HEK293 (cell line): ENCODE measurements around the gene STAG3.
A peak's percentile ranks its signal among the peaks of the same experiment; 100 is the strongest.

ENCODE experiments used
- CTCF ChIA-PET: fragments of 350-600 bp; formaldehyde crosslinking; extraction: SDS; loops from one replicate; lab custom pipeline; 2021; ENCODE audit warnings: antibody characterized with exemption; lab: Yijun Ruan, JAX
- POLR2A ChIA-PET: fragments of 300-600 bp; formaldehyde crosslinking; extraction: SDS; loops from one replicate; lab custom pipeline; 2020; ENCODE audit warnings: antibody characterized with exemption, inconsistent platforms; lab: Yijun Ruan, JAX
- H3K27ac ChIP-seq: fragments of 200-500 bp; sonication (Bioruptor generic); 2 replicates; pipeline ENCODE4 v1.5.1; 2014; ENCODE audit warnings: low read depth, low read length, control low read depth, inconsistent platforms; ENCODE audit errors: extremely low read depth
- H3K36me3 ChIP-seq, 2 experiments: fragments of 200-500 bp in 1 of 2; sonication (Bioruptor generic) in 1 of 2; 1 replicate in 1 of 2; 2 replicates in 1 of 2; pipeline ENCODE4 v1.5.1; 2014 to 2017; ENCODE audit warnings: inconsistent platforms in 2 of 2, low read length in 2 of 2; ENCODE audit not compliant: control insufficient read depth in 2 of 2, insufficient read depth in 1 of 2
- H3K4me1 ChIP-seq: fragments of 200-500 bp; sonication (Bioruptor generic); 2 replicates; pipeline ENCODE4 v1.5.1; 2014; ENCODE audit warnings: mild to moderate bottlenecking, low read length, inconsistent platforms; ENCODE audit not compliant: control insufficient read depth, insufficient read depth
- H3K4me3 ChIP-seq: 2 replicates; pipeline ENCODE4 v1.5.1; 2011; ENCODE audit warnings: low read depth, mild to moderate bottlenecking, control low read depth, low read length, moderate library complexity
- H3K9me3 ChIP-seq: fragments of 200-500 bp; sonication (Bioruptor generic); 2 replicates; pipeline ENCODE4 v1.5.1; 2014; ENCODE audit warnings: low read depth, low read length, inconsistent platforms; ENCODE audit not compliant: control insufficient read depth, insufficient read depth
- EGR2 ChIP-seq: fragments of 450-650 bp; formaldehyde crosslinking; IDR thresholded peaks from 2 replicates; pipeline ENCODE4 v1.5.1; 2016; ENCODE audit warnings: low read depth, missing biosample characterization, missing genetic modification characterization
- KLF8 ChIP-seq: fragments of 450-650 bp; formaldehyde crosslinking; IDR thresholded peaks from 2 replicates; pipeline ENCODE4 v1.5.1; 2016; ENCODE audit warnings: missing biosample characterization, missing genetic modification characterization
- MZF1 ChIP-seq: fragments of 450-650 bp; formaldehyde crosslinking; IDR thresholded peaks from 2 replicates; pipeline ENCODE4 v1.5.1; 2017; ENCODE audit warnings: missing biosample characterization, missing genetic modification characterization, borderline replicate concordance
- OSR2 ChIP-seq: fragments of 450-650 bp; formaldehyde crosslinking; IDR thresholded peaks from 2 replicates; pipeline ENCODE4 v1.5.1; 2016; ENCODE audit warnings: missing biosample characterization, missing genetic modification characterization
- PRDM10 ChIP-seq: fragments of 450-650 bp; formaldehyde crosslinking; IDR thresholded peaks from 2 replicates; pipeline ENCODE4 v1.5.1; 2016; ENCODE audit warnings: missing biosample characterization, missing genetic modification characterization
- SP2 ChIP-seq: fragments of 450-650 bp; formaldehyde crosslinking; IDR thresholded peaks from 2 replicates; pipeline ENCODE4 v1.5.1; 2016; ENCODE audit warnings: missing biosample characterization, missing genetic modification characterization
- SP3 ChIP-seq: fragments of 450-650 bp; formaldehyde crosslinking; IDR thresholded peaks from 2 replicates; pipeline ENCODE4 v1.5.1; 2016; ENCODE audit warnings: missing biosample characterization, missing genetic modification characterization
- SP7 ChIP-seq: fragments of 450-650 bp; formaldehyde crosslinking; IDR thresholded peaks from 2 replicates; pipeline ENCODE4 v1.5.1; 2016; ENCODE audit warnings: missing biosample characterization, missing genetic modification characterization
- ZBTB10 ChIP-seq: fragments of 450-650 bp; formaldehyde crosslinking; IDR thresholded peaks from 2 replicates; pipeline ENCODE4 v1.5.1; 2016; ENCODE audit warnings: missing biosample characterization, missing genetic modification characterization
- ZBTB20 ChIP-seq: fragments of 450-650 bp; formaldehyde crosslinking; IDR thresholded peaks from 2 replicates; pipeline ENCODE4 v1.5.1; 2016; ENCODE audit warnings: missing biosample characterization, missing genetic modification characterization
- ZBTB26 ChIP-seq: fragments of 450-650 bp; formaldehyde crosslinking; optimal IDR thresholded peaks from 2 replicates; pipeline ENCODE3; 2016; ENCODE audit warnings: missing biosample characterization, mild to moderate bottlenecking, missing genetic modification characterization
- ZBTB49 ChIP-seq: fragments of 450-650 bp; formaldehyde crosslinking; IDR thresholded peaks from 2 replicates; pipeline ENCODE4 v1.5.1; 2016; ENCODE audit warnings: missing biosample characterization, missing genetic modification characterization, low read depth
- ZIC2 ChIP-seq: fragments of 450-650 bp; formaldehyde crosslinking; IDR thresholded peaks from 2 replicates; pipeline ENCODE4 v1.5.1; 2016; ENCODE audit warnings: missing biosample characterization, missing genetic modification characterization
- ZNF19 ChIP-seq: fragments of 450-650 bp; formaldehyde crosslinking; IDR thresholded peaks from 2 replicates; pipeline ENCODE4; 2016; ENCODE audit warnings: missing biosample characterization, missing genetic modification characterization, low read depth
- ZNF239 ChIP-seq: fragments of 450-650 bp; formaldehyde crosslinking; IDR thresholded peaks from 2 replicates; pipeline ENCODE4 v1.5.1; 2016; ENCODE audit warnings: missing biosample characterization, missing genetic modification characterization
- ZNF366 ChIP-seq: fragments of 450-650 bp; formaldehyde crosslinking; conservative IDR thresholded peaks from 2 replicates; pipeline ENCODE4 v1.5.1; 2016; ENCODE audit warnings: missing biosample characterization, missing genetic modification characterization
- ZNF513 ChIP-seq: fragments of 450-650 bp; IDR thresholded peaks from 2 replicates; pipeline ENCODE4 v1.5.1; 2018; ENCODE audit warnings: missing biosample characterization, missing genetic modification characterization
- ZNF707 ChIP-seq: fragments of 450-650 bp; formaldehyde crosslinking; IDR thresholded peaks from 2 replicates; pipeline ENCODE4 v1.5.1; 2016; ENCODE audit warnings: missing biosample characterization, missing genetic modification characterization
- ZNF747 ChIP-seq: fragments of 450-650 bp; formaldehyde crosslinking; IDR thresholded peaks from 2 replicates; pipeline ENCODE4 v1.5.1; 2016; ENCODE audit warnings: missing biosample characterization, missing genetic modification characterization
- ZNF76 ChIP-seq: fragments of 450-650 bp; formaldehyde crosslinking; IDR thresholded peaks from 2 replicates; pipeline ENCODE4; 2016; ENCODE audit warnings: low read depth, missing biosample characterization, missing genetic modification characterization, borderline replicate concordance
- ZSCAN18 ChIP-seq: fragments of 450-650 bp; formaldehyde crosslinking; IDR thresholded peaks from 2 replicates; pipeline ENCODE4 v1.5.1; 2016; ENCODE audit warnings: missing biosample characterization, missing genetic modification characterization
- ZSCAN23 ChIP-seq: fragments of 450-650 bp; formaldehyde crosslinking; IDR thresholded peaks from 2 replicates; pipeline ENCODE4 v1.5.1; 2016; ENCODE audit warnings: missing biosample characterization, missing genetic modification characterization
- ZSCAN30 ChIP-seq: fragments of 450-650 bp; IDR thresholded peaks from 2 replicates; pipeline ENCODE4 v1.5.1; 2018; ENCODE audit warnings: missing biosample characterization, mild to moderate bottlenecking, missing genetic modification characterization, moderate library complexity

The STAG3 gene

GRCh38 chr7:100158229-100159098, 19.3 kb upstream of the STAG3 start, which contains the start of gene TRAPPC14:
Gene TRAPPC14, minus strand, starts transcription at chr7:100158723. Its CDS starts 224 bp downstream, at chr7:100158499.
- peaks cover 3% of the 10 kb centered on the region; the same call in 1 of the 2 replicates for H3K4me1 ChIP-seq
- no peaks in the 10 kb centered on the region for H3K9me3 ChIP-seq
- peak within 1 kb of the TSS; percentile 80 for H3K4me3 ChIP-seq
- peaks cover 0 to 36% of the 10 kb centered on the region in 2 experiments; a peak in 1 of 3 replicates for H3K36me3 ChIP-seq
- ChIA-PET CTCF (interaction anchor here (0.6 to 1.9 kb wide), 4 partner anchors 11 to 450 kb away, joined by 3 to 7 read pairs (median 4); no protein-coding TSS in a partner anchor), POLR2A (interaction anchor here (1.0 to 4.3 kb wide), 5 partner anchors 10 to 64 kb away, joined by 3 to 38 read pairs (median 5); partner anchors contain the start of genes GAL3ST4, GPC2, LAMTOR4 and STAG3)
- H3K27ac ChIP-seq = peak within 1 kb of the TSS; percentile 67
- TF ChIP-seq ZNF366 (0 out of 2 replicates have a peak, but pooled peaks have one; percentile 28), ZSCAN18 (no peak), ZNF513 (no peak), ZBTB26 (peak; percentile 76), PRDM10 (tag by site-specific recombination) (peak; percentile 32; the same call in 1 of the 2 replicates), ZBTB20 (tag by site-specific recombination) (peak; percentile 100), KLF8 (peak; percentile 85), ZNF76 (tag by site-specific recombination) (0 out of 2 replicates have a peak, but pooled peaks have one; percentile 36), MZF1 (tag by site-specific recombination) (no peak), ZNF239 (tag by site-specific recombination) (no peak), ZSCAN23 (no peak), SP3 (tag by site-specific recombination) (peak; percentile 90), EGR2 (tag by site-specific recombination) (peak; percentile 60), ZNF747 (tag by site-specific recombination) (no peak), OSR2 (tag by site-specific recombination) (no peak), ZNF707 (tag by site-specific recombination) (no peak), ZBTB49 (tag by site-specific recombination) (no peak), SP2 (tag by site-specific recombination) (peak; percentile 94), ZBTB10 (tag by site-specific recombination) (peak; percentile 77; the same call in 1 of the 2 replicates), ZIC2 (tag by site-specific recombination) (peak; percentile 73), ZNF19 (tag by site-specific recombination) (no peak), SP7 (peak; percentile 58; the same call in 1 of the 2 replicates), ZSCAN30 (tag by site-specific recombination) (0 out of 2 replicates have a peak, but pooled peaks have one; percentile 39)
